IPS-18a (cell line): ENCODE results near the gene LDLRAD3.

Experiments used
- H3K27ac ChIP-seq: one replicate; pipeline ENCODE4 v1.5.1; 2013; ENCODE audit warnings: low read length
- H3K27me3 ChIP-seq: one replicate; pipeline ENCODE4 v1.6.1; 2013; ENCODE audit warnings: mild to moderate bottlenecking, low read length; ENCODE audit not compliant: control insufficient read depth, insufficient read depth
- H3K36me3 ChIP-seq: one replicate; pipeline ENCODE4 v1.6.1; 2013; ENCODE audit warnings: low read depth, low read length; ENCODE audit not compliant: control insufficient read depth
- H3K4me1 ChIP-seq: one replicate; pipeline ENCODE4 v1.6.1; 2013; ENCODE audit warnings: low read depth, low read length; ENCODE audit not compliant: control insufficient read depth
- H3K4me3 ChIP-seq: one replicate; pipeline ENCODE4 v1.5.1; 2013; ENCODE audit warnings: low read length
- H3K9ac ChIP-seq: one replicate; pipeline ENCODE4 v1.6.1; 2013; ENCODE audit warnings: mild to moderate bottlenecking, low read length, moderate library complexity
- H3K9me3 ChIP-seq: one replicate; pipeline ENCODE4 v1.6.1; 2013; ENCODE audit warnings: low read depth, low read length; ENCODE audit not compliant: control insufficient read depth

The LDLRAD3 gene

DNA sequence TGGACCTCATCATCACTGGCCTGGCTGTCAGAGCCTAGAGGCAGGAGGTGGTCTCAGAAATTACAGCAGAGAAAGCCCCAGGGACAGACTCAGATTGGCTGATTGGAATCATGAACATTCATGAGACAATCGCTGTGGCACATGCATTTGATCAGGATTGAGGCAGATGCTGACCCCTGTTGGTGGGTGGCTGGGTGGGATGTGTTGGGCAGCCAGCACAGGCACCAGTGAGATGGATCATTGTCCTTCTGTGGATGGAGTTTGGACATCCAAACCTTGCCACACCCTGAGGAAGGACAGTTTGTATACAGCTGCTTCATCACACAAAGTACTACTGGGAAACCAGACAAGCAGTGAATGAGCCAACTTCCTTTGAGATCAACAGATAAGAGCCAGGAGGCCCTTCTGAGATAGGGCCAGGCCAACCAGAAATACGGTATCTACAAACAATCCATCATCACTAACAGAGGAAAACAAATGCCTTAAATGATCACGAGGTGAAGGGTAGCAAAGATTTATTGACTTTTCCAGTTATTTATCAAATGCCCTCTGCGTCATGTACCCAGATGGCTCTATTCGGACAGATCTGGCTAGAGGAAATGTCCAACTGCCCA, 328.0 kb downstream of the LDLRAD3 start:
- no peaks in the 10 kb centered on the region for H3K36me3 ChIP-seq
- H3K9ac ChIP-seq, result no peak overlapping the region
- no peak overlapping the region for H3K27ac ChIP-seq
- no peaks in the 10 kb centered on the region for H3K4me1 ChIP-seq
- no peaks in the 10 kb centered on the region for H3K9me3 ChIP-seq
- no peaks in the 10 kb centered on the region for H3K27me3 ChIP-seq
- no peak overlapping the region for H3K4me3 ChIP-seq

DNA sequence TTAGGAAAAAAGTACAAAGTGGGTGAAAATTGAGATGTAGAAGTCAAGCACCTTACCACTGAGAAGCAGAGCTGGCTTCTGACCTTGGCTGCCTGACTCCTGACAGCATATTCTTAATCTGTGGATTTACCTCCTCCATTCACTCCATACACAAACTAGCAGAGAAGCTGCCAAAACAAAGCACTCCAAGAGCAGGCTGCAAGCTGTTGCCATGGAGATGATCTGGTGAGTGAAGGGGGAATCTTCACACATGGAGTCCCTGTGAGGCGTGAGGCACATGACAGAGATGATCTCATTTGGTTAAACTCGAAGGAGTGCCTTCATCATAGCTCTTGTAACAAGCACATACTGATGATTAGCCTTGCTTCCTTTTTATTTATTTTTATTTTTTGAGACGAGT, 329.2 kb downstream of the LDLRAD3 start:
- Histone ChIP-seq H3K9ac (no peak overlapping the region), H3K4me3 (no peak overlapping the region), H3K27me3 (no peaks in the 10 kb centered on the region), H3K9me3 (no peaks in the 10 kb centered on the region), H3K4me1 (no peaks in the 10 kb centered on the region), H3K27ac (no peak overlapping the region), H3K36me3 (no peaks in the 10 kb centered on the region)

GRCh38 chr11:36274414-36274813, 330.6 kb downstream of the LDLRAD3 start:
- H3K4me3 ChIP-seq, result no peak overlapping the region
- H3K9me3 ChIP-seq, result no peaks in the 10 kb centered on the region
- H3K36me3 ChIP-seq, result no peaks in the 10 kb centered on the region
- no peaks in the 10 kb centered on the region for H3K27me3 ChIP-seq
- no peak overlapping the region for H3K27ac ChIP-seq
- H3K9ac ChIP-seq, result no peak overlapping the region
- no peaks in the 10 kb centered on the region for H3K4me1 ChIP-seq

GRCh38 chr11:36278531-36279282, 334.8 kb downstream of the LDLRAD3 start:
- no peak overlapping the region for H3K27ac ChIP-seq
- H3K4me3 ChIP-seq, result no peak overlapping the region
- H3K9ac ChIP-seq, result no peak overlapping the region
- H3K36me3 ChIP-seq, result no peaks in the 10 kb centered on the region
- H3K4me1 ChIP-seq, result no peaks in the 10 kb centered on the region
- H3K9me3 ChIP-seq, result no peaks in the 10 kb centered on the region
- H3K27me3 ChIP-seq, result no peaks in the 10 kb centered on the region

GRCh38 chr11:36280531-36280930, 336.7 kb downstream of the LDLRAD3 start:
- no peaks in the 10 kb centered on the region for H3K27me3 ChIP-seq
- no peak overlapping the region for H3K4me3 ChIP-seq
- H3K27ac ChIP-seq, result no peak overlapping the region
- H3K9me3 ChIP-seq, result no peaks in the 10 kb centered on the region
- H3K9ac ChIP-seq, result no peak overlapping the region
- H3K36me3 ChIP-seq, result no peaks in the 10 kb centered on the region
- H3K4me1 ChIP-seq, result no peaks in the 10 kb centered on the region
